ENCODE results near the gene IFI30. TPM values are rescaled to one million over a fixed set of nuclear protein-coding genes. Genes with fewer than 3 reads are reported as not detected.

IFI30 gene
- polyA plus RNA-seq, 3 donors = 3,608 to 6,022 (median 4,550) TPM

DNA sequence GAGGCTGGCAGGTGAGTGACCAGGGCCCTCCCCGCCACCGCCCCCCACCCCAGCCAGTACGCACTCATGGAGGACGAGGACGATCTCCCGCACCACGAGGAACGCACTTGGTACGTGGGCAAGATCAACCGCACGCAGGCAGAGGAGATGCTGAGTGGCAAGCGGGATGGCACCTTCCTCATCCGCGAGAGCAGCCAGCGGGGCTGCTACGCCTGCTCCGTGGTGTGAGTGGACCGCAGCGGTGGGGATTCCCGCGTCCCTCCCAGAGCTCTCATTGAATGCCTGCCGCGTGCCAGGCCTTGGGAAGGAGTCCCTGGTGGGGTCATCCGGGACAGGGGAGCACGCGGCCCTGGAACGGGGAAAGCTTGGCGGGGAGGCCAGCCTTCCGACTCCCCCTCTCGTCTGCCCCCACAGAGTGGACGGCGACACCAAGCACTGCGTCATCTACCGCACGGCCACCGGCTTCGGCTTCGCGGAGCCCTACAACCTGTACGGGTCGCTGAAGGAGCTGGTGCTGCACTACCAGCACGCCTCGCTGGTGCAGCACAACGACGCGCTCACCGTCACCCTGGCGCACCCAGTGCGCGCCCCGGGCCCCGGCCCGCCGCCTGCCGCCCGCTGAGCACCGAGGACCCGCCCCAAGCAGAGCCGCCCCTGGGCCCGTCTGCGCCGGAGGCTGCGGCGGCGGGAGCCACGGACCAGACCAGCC lies 4.8 kb upstream of the IFI30 start:
- Mint-ChIP-seq H3K27me3 (ENCODE audit: low read depth in 3 of 3) (peaks cover 0 to 1% (median 0%) of the 10 kb centered on the region in 3 donors), H3K9me3 (peaks cover 0 to 2% (median 0%) of the 10 kb centered on the region in 7 donors), H3K36me3 (peaks cover 24 to 36% of the 10 kb centered on the region in 2 donors), H3K4me1 (peaks cover 51% of the 10 kb centered on the region), H3K27ac (peak overlapping the region; percentile 84 to 100 (median 100)), H3K4me3 (peak overlapping the region; percentile 62 to 63)
- Histone ChIP-seq H3K27ac (ENCODE audit: low read depth in 1 of 2, low read length in 2 of 2) (peak overlapping the region; percentile 99), H3K4me3 (replicated peaks in 1 of 3; ENCODE audit: low read depth in 2 of 3, low read length in 3 of 3) (peak overlapping the region in 2 of 3 experiments; percentile 41 to 100), H3K27me3 (ENCODE audit: control insufficient read depth in 2 of 2, insufficient read depth in 2 of 2, low read length in 2 of 2) (no peaks in the 10 kb centered on the region), H3K9me3 (replicated peaks in 1 of 2; ENCODE audit: control insufficient read depth in 1 of 2, insufficient read depth in 1 of 2, low read length in 2 of 2) (no peaks in the 10 kb centered on the region), H2AFZ (ENCODE audit: insufficient read depth, low read depth, low read length, poor library complexity, severe bottlenecking) (no peak overlapping the region), H3K4me1 (ENCODE audit: control insufficient read depth in 1 of 2, insufficient read depth in 2 of 2, low read length in 2 of 2) (peaks cover 57 to 62% of the 10 kb centered on the region in 2 donors), H3K4me2 (replicated peaks; ENCODE audit: extremely low read depth, low read length, poor library complexity, severe bottlenecking) (peak overlapping the region; percentile 76), H4K20me1 (ENCODE audit: insufficient read depth, low read length) (peaks cover 4% of the 10 kb centered on the region), H3K36me3 (replicated peaks in 1 of 2; ENCODE audit: control insufficient read depth in 1 of 2, insufficient read depth in 2 of 2, low read length in 2 of 2) (peaks cover 15 to 21% of the 10 kb centered on the region in 2 donors), H3K79me2 (ENCODE audit: insufficient read depth, low read length) (peaks cover 27% of the 10 kb centered on the region), H3K9ac (ENCODE audit: insufficient read depth, low read length, poor library complexity, severe bottlenecking) (peak overlapping the region; percentile 96)
- 95% methylated on average over 61 of the region's 66 CpGs for WGBS (ENCODE audit: insufficient coverage)
- intact Hi-C loops (cut with micrococcal nuclease) = loop anchor here in 1 of 2 donors (5.0 kb wide), 1 partner anchor 57 kb away; no protein-coding TSS in a partner anchor
- TF ChIP-seq, protein P1, sequence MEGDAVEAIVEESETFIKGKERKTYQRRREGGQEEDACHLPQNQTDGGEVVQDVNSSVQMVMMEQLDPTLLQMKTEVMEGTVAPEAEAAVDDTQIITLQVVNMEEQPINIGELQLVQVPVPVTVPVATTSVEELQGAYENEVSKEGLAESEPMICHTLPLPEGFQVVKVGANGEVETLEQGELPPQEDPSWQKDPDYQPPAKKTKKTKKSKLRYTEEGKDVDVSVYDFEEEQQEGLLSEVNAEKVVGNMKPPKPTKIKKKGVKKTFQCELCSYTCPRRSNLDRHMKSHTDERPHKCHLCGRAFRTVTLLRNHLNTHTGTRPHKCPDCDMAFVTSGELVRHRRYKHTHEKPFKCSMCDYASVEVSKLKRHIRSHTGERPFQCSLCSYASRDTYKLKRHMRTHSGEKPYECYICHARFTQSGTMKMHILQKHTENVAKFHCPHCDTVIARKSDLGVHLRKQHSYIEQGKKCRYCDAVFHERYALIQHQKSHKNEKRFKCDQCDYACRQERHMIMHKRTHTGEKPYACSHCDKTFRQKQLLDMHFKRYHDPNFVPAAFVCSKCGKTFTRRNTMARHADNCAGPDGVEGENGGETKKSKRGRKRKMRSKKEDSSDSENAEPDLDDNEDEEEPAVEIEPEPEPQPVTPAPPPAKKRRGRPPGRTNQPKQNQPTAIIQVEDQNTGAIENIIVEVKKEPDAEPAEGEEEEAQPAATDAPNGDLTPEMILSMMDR (IDR thresholded peaks at IDR 0.05) = no peak
- DNase-seq = no peak

DNA sequence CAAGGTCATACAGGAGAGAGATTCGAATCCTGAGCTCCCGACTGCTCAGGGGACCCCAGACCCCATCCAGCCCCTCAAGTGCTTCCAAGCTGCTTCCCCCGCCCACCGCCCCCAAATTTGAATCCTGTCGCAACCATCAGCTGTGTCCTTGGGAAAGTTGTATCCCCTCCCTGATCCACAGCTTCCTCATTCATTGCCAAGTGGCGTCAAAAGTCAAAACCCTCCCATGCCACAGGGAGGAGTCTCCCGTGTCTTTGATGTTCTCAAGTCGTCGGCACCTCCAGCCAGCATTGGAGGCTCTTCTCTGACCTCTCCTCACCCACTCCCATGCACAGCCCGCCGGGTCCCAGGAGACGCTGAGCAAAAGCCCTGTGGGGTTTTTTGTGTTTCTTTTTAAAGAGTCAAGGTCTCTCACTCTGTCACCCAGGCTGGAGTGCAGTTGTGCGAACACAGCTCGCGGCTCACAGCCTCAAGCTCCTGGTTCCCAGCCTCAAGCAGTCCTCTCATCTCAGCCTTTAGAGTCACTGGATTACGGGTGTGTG lies 2.8 kb upstream of the IFI30 start:
- Histone ChIP-seq H3K36me3 (replicated peaks in 1 of 2; ENCODE audit: control insufficient read depth in 1 of 2, insufficient read depth in 2 of 2, low read length in 2 of 2) (peaks cover 20 to 32% of the 10 kb centered on the region in 2 donors), H3K4me2 (replicated peaks; ENCODE audit: extremely low read depth, low read length, poor library complexity, severe bottlenecking) (peak overlapping the region; percentile 70), H3K9me3 (replicated peaks in 1 of 2; ENCODE audit: control insufficient read depth in 1 of 2, insufficient read depth in 1 of 2, low read length in 2 of 2) (no peaks in the 10 kb centered on the region), H4K20me1 (ENCODE audit: insufficient read depth, low read length) (peaks cover 24% of the 10 kb centered on the region), H3K27me3 (ENCODE audit: control insufficient read depth in 2 of 2, insufficient read depth in 2 of 2, low read length in 2 of 2) (no peaks in the 10 kb centered on the region), H3K4me1 (ENCODE audit: control insufficient read depth in 1 of 2, insufficient read depth in 2 of 2, low read length in 2 of 2) (peaks cover 68 to 74% of the 10 kb centered on the region in 2 donors), H3K79me2 (ENCODE audit: insufficient read depth, low read length) (peaks cover 47% of the 10 kb centered on the region), H2AFZ (ENCODE audit: insufficient read depth, low read depth, low read length, poor library complexity, severe bottlenecking) (no peak overlapping the region), H3K4me3 (replicated peaks in 1 of 3; ENCODE audit: low read depth in 2 of 3, low read length in 3 of 3) (peak overlapping the region in 2 of 3 experiments; percentile 41 to 100), H3K9ac (ENCODE audit: insufficient read depth, low read length, poor library complexity, severe bottlenecking) (peak overlapping the region; percentile 96), H3K27ac (ENCODE audit: low read depth in 1 of 2, low read length in 2 of 2) (peak overlapping the region; percentile 99)
- Mint-ChIP-seq H3K36me3 (peaks cover 31 to 47% of the 10 kb centered on the region in 2 donors), H3K4me3 (peak overlapping the region; percentile 81 to 85), H3K27ac (peak overlapping the region; percentile 100), H3K4me1 (peaks cover 60% of the 10 kb centered on the region), H3K27me3 (ENCODE audit: low read depth in 3 of 3) (no peaks in the 10 kb centered on the region), H3K9me3 (peaks cover 0 to 2% (median 0%) of the 10 kb centered on the region in 7 donors)
- DNase-seq = peak; percentile 85 to 92 (median 91)
- 62% methylated on average over 7 of the region's 16 CpGs for WGBS (ENCODE audit: insufficient coverage)
- TF ChIP-seq, protein P1 (IDR thresholded peaks at IDR 0.05) = no peak
- intact Hi-C loops (cut with micrococcal nuclease) = loop anchor here in 1 of 2 donors (5.0 kb wide), 1 partner anchor 222 kb away; no protein-coding TSS in a partner anchor

Data from CD14-positive monocyte (primary cell).